Activated B cell treated with CpG ODN at 0.5 μM for 24 hours (primary cell): Measurements from ENCODE around the gene IGSF9. TPM values are rescaled to one million over a fixed set of nuclear protein-coding genes. Genes with fewer than 3 reads are reported as not detected.

Experiments
- ATAC-seq: fragments of 200-7000 bp; cut with Tn5 transposase; one replicate; pipeline ENCODE4 v1.10.0; 2021; ENCODE audit warnings: low read depth, mild to moderate bottlenecking, moderate library complexity
- CTCF ChIA-PET: fragments of 350-600 bp; sonication (Branson Sonifier 250); formaldehyde crosslinking; loops from one replicate; lab custom pipeline; 2021; ENCODE audit warnings: antibody characterized with exemption; lab: Charles Lee
- POLR2A ChIA-PET: fragments of 350-600 bp; sonication (Branson Sonifier 250); formaldehyde crosslinking; loops from one replicate; lab custom pipeline; 2021; ENCODE audit warnings: antibody characterized with exemption; lab: Charles Lee
- DNase-seq: peaks from one replicate; pipeline ENCODE4 v3.0.0; 2022
- H3K27ac Mint-ChIP-seq: one replicate; pipeline ENCODE4 v1.8.0; 2020; ENCODE audit warnings: mixed read lengths
- H3K27me3 Mint-ChIP-seq: one replicate; pipeline ENCODE4 v1.8.0; 2021; ENCODE audit warnings: mixed read lengths
- H3K36me3 Mint-ChIP-seq: one replicate; pipeline ENCODE4 v1.8.0; 2021; ENCODE audit warnings: low read depth, mixed read lengths
- H3K4me1 Mint-ChIP-seq: one replicate; pipeline ENCODE4 v1.8.0; 2021; ENCODE audit warnings: mixed read lengths
- H3K4me3 Mint-ChIP-seq: one replicate; pipeline ENCODE4 v1.8.0; 2020; ENCODE audit warnings: mild to moderate bottlenecking, mixed read lengths
- H3K9me3 Mint-ChIP-seq: one replicate; pipeline ENCODE4 v1.8.0; 2020; ENCODE audit warnings: mixed read lengths
- intact Hi-C: fragments of 100-400 bp; cut with micrococcal nuclease; formaldehyde crosslinking; loops from one replicate; pipeline ENCODE4 v1.15.1; 2024
- total RNA-seq: library from RNA; stranded (reverse); gene quantifications from 2 replicates; pipeline ENCODE4 v1.2.3, GENCODE V29; 2022
- TF ChIP-seq, protein P1 (sequence below): fragments of 200-600 bp; IDR thresholded peaks from one replicate; pipeline ENCODE4 v1.8.0; 2022; ENCODE audit warnings: antibody characterized with exemption, mild to moderate bottlenecking

Gene IGSF9
- total RNA-seq, 1 donor from 2014 or later = not detected

DNA sequence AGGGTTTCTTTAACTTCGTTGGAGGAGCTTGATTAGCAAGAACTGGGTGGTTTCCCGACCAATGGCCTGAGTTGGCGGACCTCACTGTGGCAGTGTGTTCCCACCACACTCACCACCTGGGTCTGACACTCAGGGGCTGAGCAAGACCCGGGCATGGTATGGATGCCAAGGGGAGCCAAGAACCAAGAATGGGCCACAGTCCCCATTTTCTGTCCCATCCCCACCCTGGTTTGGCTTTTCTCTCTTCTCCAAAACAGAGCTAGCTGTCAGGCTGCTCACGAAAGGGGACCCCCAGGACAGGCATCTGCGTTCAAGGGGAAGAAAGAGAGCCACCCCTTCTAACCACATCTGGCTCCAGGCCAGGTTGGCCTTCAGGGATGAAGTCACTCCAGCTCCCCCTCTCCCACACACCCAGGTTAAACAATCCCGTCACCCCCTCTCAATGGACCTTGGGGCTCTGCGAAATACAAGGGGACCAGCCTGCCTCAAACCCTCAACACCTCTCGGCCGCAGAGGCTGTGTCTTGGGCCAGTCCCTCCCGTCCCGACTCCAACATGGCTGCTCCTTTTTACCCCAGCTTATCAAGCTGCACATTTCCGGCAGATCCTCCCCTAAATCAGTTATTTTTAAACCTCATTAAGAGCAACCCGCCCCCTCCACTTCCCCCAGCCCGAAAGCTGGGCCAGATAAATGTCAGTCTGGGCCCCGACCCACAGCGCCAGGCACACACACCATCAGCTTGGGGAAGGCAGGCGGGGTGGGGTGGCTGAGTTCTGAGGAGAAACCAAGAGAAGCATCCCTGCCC lies 23.5 kb downstream of the IGSF9 start:
- intact Hi-C loops = loop anchor here (2.0 to 10.0 kb wide), 5 partner anchors 15 to 343 kb away; partner anchors contain the start of genes DCAF8 and IGSF8
- POLR2A ChIA-PET = interaction anchor here (0.6 to 2.3 kb wide), 6 partner anchors 15 to 854 kb away, joined by 3 to 20 read pairs (median 4); partner anchors contain the start of genes IGSF8 and KCNJ10
- H3K9me3 Mint-ChIP-seq = no peaks in the 10 kb centered on the region
- H3K4me1 Mint-ChIP-seq = peaks cover 81% of the 10 kb centered on the region
- CTCF ChIA-PET = interaction anchor here (1.2 to 6.4 kb wide), 3 partner anchors 31 to 86 kb away, joined by 5 to 52 read pairs (median 9); no protein-coding TSS in a partner anchor
- ATAC-seq (no peak), DNase-seq (peak; percentile 51)
- H3K27me3 Mint-ChIP-seq = no peaks in the 10 kb centered on the region
- peak overlapping the region; percentile 99 for H3K4me3 Mint-ChIP-seq
- H3K36me3 Mint-ChIP-seq = peaks cover 61% of the 10 kb centered on the region
- TF ChIP-seq, protein P1, sequence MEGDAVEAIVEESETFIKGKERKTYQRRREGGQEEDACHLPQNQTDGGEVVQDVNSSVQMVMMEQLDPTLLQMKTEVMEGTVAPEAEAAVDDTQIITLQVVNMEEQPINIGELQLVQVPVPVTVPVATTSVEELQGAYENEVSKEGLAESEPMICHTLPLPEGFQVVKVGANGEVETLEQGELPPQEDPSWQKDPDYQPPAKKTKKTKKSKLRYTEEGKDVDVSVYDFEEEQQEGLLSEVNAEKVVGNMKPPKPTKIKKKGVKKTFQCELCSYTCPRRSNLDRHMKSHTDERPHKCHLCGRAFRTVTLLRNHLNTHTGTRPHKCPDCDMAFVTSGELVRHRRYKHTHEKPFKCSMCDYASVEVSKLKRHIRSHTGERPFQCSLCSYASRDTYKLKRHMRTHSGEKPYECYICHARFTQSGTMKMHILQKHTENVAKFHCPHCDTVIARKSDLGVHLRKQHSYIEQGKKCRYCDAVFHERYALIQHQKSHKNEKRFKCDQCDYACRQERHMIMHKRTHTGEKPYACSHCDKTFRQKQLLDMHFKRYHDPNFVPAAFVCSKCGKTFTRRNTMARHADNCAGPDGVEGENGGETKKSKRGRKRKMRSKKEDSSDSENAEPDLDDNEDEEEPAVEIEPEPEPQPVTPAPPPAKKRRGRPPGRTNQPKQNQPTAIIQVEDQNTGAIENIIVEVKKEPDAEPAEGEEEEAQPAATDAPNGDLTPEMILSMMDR = no peak
- H3K27ac Mint-ChIP-seq = peak overlapping the region; percentile 99

GRCh38 chr1:159921251-159921650 lies 24.2 kb downstream of the IGSF9 start:
- ATAC-seq (peak; percentile 12), DNase-seq (no peak)
- Mint-ChIP-seq H3K27ac (peak overlapping the region; percentile 99), H3K27me3 (no peaks in the 10 kb centered on the region), H3K4me1 (peaks cover 80% of the 10 kb centered on the region), H3K4me3 (peak overlapping the region; percentile 99), H3K36me3 (peaks cover 67% of the 10 kb centered on the region), H3K9me3 (no peaks in the 10 kb centered on the region)
- ChIA-PET POLR2A (interaction anchor here (0.6 to 1.4 kb wide), 3 partner anchors 8 to 854 kb away, joined by 3 to 5 read pairs (median 3); no protein-coding TSS in a partner anchor), CTCF (interaction anchor here (1.2 to 6.4 kb wide), 2 partner anchors 30 to 87 kb away, joined by 5 to 52 read pairs; no protein-coding TSS in a partner anchor)
- TF ChIP-seq, protein P1 = no peak
- intact Hi-C loops = loop anchor here (2.0 to 10.0 kb wide), 5 partner anchors 16 to 344 kb away; partner anchors contain the start of genes DCAF8 and IGSF8

DNA sequence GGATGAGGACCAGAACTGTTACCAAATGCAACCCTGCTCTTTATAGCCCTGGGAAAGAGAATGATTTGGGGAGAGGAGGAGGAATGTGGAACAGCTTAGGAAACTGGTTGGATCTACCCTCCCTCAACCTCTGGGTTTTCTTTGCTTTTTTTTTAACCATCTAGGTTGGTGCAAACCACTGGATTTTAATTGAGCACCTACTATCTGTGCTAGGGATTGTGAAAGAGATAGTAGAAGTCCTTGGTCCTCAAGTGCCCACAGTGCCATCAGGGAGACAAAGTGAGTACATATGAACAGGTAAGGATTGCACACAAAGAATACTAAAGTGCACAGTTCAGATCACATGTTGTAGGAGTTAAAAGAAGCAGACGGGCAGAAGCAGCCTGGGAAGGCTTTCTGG lies 24.8 kb downstream of the IGSF9 start:
- ChIA-PET POLR2A (interaction anchor here (1.4 kb wide), 1 partner anchor 8 kb away, joined by 5 read pairs; no protein-coding TSS in a partner anchor), CTCF (interaction anchor here (0.6 to 1.2 kb wide), 2 partner anchors 87 to 1247 kb away, joined by 3 to 5 read pairs; no protein-coding TSS in a partner anchor)
- ATAC-seq (no peak), DNase-seq (no peak)
- Mint-ChIP-seq H3K4me1 (peaks cover 74% of the 10 kb centered on the region), H3K4me3 (peak overlapping the region; percentile 99), H3K27me3 (no peaks in the 10 kb centered on the region), H3K36me3 (peaks cover 73% of the 10 kb centered on the region), H3K9me3 (no peaks in the 10 kb centered on the region), H3K27ac (peak overlapping the region; percentile 99)
- intact Hi-C loops = loop anchor here (2.0 to 10.0 kb wide), 5 partner anchors 16 to 344 kb away; partner anchors contain the start of genes DCAF8 and IGSF8
- TF ChIP-seq, protein P1 = no peak

- Mint-ChIP-seq H3K4me1 (peaks cover 70% of the 10 kb centered on the region), H3K9me3 (no peaks in the 10 kb centered on the region), H3K36me3 (peaks cover 72% of the 10 kb centered on the region), H3K27me3 (no peaks in the 10 kb centered on the region), H3K4me3 (no peak overlapping the region), H3K27ac (peak overlapping the region; percentile 99)
- ChIA-PET CTCF (interaction anchor here (0.6 kb wide), 1 partner anchor 1247 kb away, joined by 3 read pairs; no protein-coding TSS in a partner anchor), POLR2A (interaction anchor here (1.4 kb wide), 1 partner anchor 9 kb away, joined by 5 read pairs; no protein-coding TSS in a partner anchor)
- DNase-seq = no peak
- no peak for ATAC-seq
- intact Hi-C loops = loop anchor here (2.0 to 10.0 kb wide), 5 partner anchors 17 to 345 kb away; partner anchors contain the start of genes DCAF8 and IGSF8
- TF ChIP-seq, protein P1 = no peak
Measured at GRCh38 chr1:159920202-159920601, 25.2 kb downstream of the IGSF9 start.
